H9 (cell line): ENCODE measurements around the gene GPR146. TPM values are rescaled to one million over a fixed set of nuclear protein-coding genes. Genes with fewer than 3 reads are reported as not detected.

Source experiments
- DNase-seq: peaks from one replicate; pipeline ENCODE4 v3.0.0-alpha.2; 2017
- H2AFZ ChIP-seq: one replicate; pipeline ENCODE4 v1.6.1; 2013; ENCODE audit warnings: mild to moderate bottlenecking, low read length, control low read depth, moderate library complexity
- H2AK5ac ChIP-seq: 2 replicates; pipeline ENCODE4 v1.6.1; 2013; ENCODE audit warnings: low read length, control low read depth, mixed read lengths; ENCODE audit not compliant: insufficient read length
- H2BK120ac ChIP-seq: one replicate; pipeline ENCODE4 v1.6.1; 2013; ENCODE audit warnings: low read depth, mild to moderate bottlenecking, low read length, control low read depth, inconsistent platforms; ENCODE audit not compliant: poor library complexity, severe bottlenecking
- H2BK12ac ChIP-seq: 2 replicates; pipeline ENCODE4 v1.6.1; 2013; ENCODE audit warnings: low read length, control low read depth, mixed read lengths, low read depth; ENCODE audit not compliant: insufficient read length
- H2BK15ac ChIP-seq: 2 replicates; pipeline ENCODE4 v1.6.1; 2013; ENCODE audit warnings: low read depth, low read length, control low read depth
- H2BK20ac ChIP-seq: one replicate; pipeline ENCODE4 v1.6.1; 2013; ENCODE audit warnings: low read depth, mild to moderate bottlenecking, low read length, control low read depth, inconsistent platforms; ENCODE audit not compliant: poor library complexity, severe bottlenecking
- H2BK5ac ChIP-seq: 2 replicates; pipeline ENCODE4 v1.6.1; 2013; ENCODE audit warnings: low read length, control low read depth, mixed read lengths; ENCODE audit not compliant: insufficient read length
- H3K14ac ChIP-seq: 2 replicates; pipeline ENCODE4 v1.6.1; 2013; ENCODE audit warnings: low read length, control low read depth; ENCODE audit not compliant: insufficient read depth
- H3K18ac ChIP-seq: 2 replicates; pipeline ENCODE4 v1.6.1; 2013; ENCODE audit warnings: low read depth, mild to moderate bottlenecking, mixed read lengths, low read length, control low read depth; ENCODE audit not compliant: insufficient read length
- H3K23ac ChIP-seq: 2 replicates; pipeline ENCODE4 v1.6.1; 2013; ENCODE audit warnings: low read length, control low read depth, mixed read lengths, low read depth; ENCODE audit not compliant: insufficient read length
- H3K23me2 ChIP-seq: 2 replicates; pipeline ENCODE4 v1.6.1; 2013; ENCODE audit warnings: low read depth, mild to moderate bottlenecking, mixed read lengths, low read length, control low read depth; ENCODE audit not compliant: insufficient read length, poor library complexity, severe bottlenecking
- H3K27ac ChIP-seq: 2 replicates; pipeline ENCODE4 v1.5.1; 2013; ENCODE audit warnings: low read length, control low read depth, mixed read lengths, low read depth; ENCODE audit not compliant: insufficient read length
- H3K27me3 ChIP-seq: 2 replicates; pipeline ENCODE4 v1.6.1; 2013; ENCODE audit warnings: low read length, control low read depth, inconsistent platforms; ENCODE audit not compliant: insufficient read depth
- H3K4ac ChIP-seq: 2 replicates; pipeline ENCODE4 v1.6.1; 2013; ENCODE audit warnings: low read depth, mild to moderate bottlenecking, control low read depth, inconsistent platforms, low read length, moderate library complexity
- H3K4me1 ChIP-seq: 2 replicates; pipeline ENCODE4 v1.6.1; 2013; ENCODE audit warnings: low read length, control low read depth, inconsistent platforms; ENCODE audit not compliant: insufficient read depth
- H3K4me2 ChIP-seq: 2 replicates; pipeline ENCODE4 v1.6.1; 2013; ENCODE audit warnings: low read length, control low read depth, mixed read lengths; ENCODE audit not compliant: insufficient read length, insufficient read depth
- H3K56ac ChIP-seq: 2 replicates; pipeline ENCODE4 v1.6.1; 2013; ENCODE audit warnings: low read depth, mild to moderate bottlenecking, mixed read lengths, low read length, control low read depth; ENCODE audit not compliant: insufficient read length
- H3K79me1 ChIP-seq: 2 replicates; pipeline ENCODE4 v1.6.1; 2013; ENCODE audit warnings: low read depth, mild to moderate bottlenecking, moderate library complexity, low read length, control low read depth, inconsistent platforms; ENCODE audit not compliant: insufficient read depth, poor library complexity, severe bottlenecking
- H3K79me2 ChIP-seq: 2 replicates; pipeline ENCODE4 v1.6.1; 2013; ENCODE audit warnings: low read length, control low read depth, inconsistent platforms; ENCODE audit not compliant: insufficient read depth
- H3K9ac ChIP-seq: 2 replicates; pipeline ENCODE4 v1.6.1; 2013; ENCODE audit warnings: low read length, control low read depth, mixed read lengths; ENCODE audit not compliant: insufficient read length; ENCODE audit errors: extremely low read depth
- H3K9me3 ChIP-seq: one replicate; pipeline ENCODE4 v1.6.1; 2013; ENCODE audit warnings: low read depth, low read length, inconsistent platforms; ENCODE audit not compliant: control insufficient read depth
- H3T11ph ChIP-seq: one replicate; pipeline ENCODE4 v1.6.1; 2013; ENCODE audit warnings: mild to moderate bottlenecking, low read length, control low read depth, inconsistent platforms
- H4K20me1 ChIP-seq: one replicate; pipeline ENCODE4 v1.6.1; 2013; ENCODE audit not compliant: control insufficient read depth, insufficient read length, insufficient read depth
- H4K5ac ChIP-seq: 2 replicates; pipeline ENCODE4 v1.6.1; 2013; ENCODE audit warnings: low read depth, mild to moderate bottlenecking, mixed read lengths, low read length, control low read depth; ENCODE audit not compliant: insufficient read length
- H4K8ac ChIP-seq: replicated peaks from 2 replicates; pipeline ENCODE4 v1.6.1; 2013; ENCODE audit warnings: low read length, control low read depth, mixed read lengths, low read depth; ENCODE audit not compliant: insufficient read length
- H4K91ac ChIP-seq: 2 replicates; pipeline ENCODE4 v1.6.1; 2013; ENCODE audit warnings: low read depth, mild to moderate bottlenecking, moderate library complexity, mixed read lengths, low read length, control low read depth; ENCODE audit not compliant: insufficient read length
- H3K27ac Mint-ChIP-seq, 3 experiments: 2 replicates in 2 of 3; 3 replicates in 1 of 3; pipeline ENCODE4 v1.8.0; 2020 to 2021; ENCODE audit warnings: mixed read lengths in 3 of 3, mild to moderate bottlenecking in 1 of 3, moderate library complexity in 1 of 3
- H3K27me3 Mint-ChIP-seq: 2 replicates; pipeline ENCODE4 v1.8.0; 2021; ENCODE audit warnings: low read depth, mild to moderate bottlenecking, moderate library complexity, mixed read lengths
- H3K36me3 Mint-ChIP-seq, 3 experiments: 2 replicates in 2 of 3; 3 replicates in 1 of 3; pipeline ENCODE4 v1.8.0; 2020 to 2021; ENCODE audit warnings: low read depth in 3 of 3, mixed read lengths in 3 of 3; ENCODE audit not compliant: insufficient read depth in 1 of 3
- H3K4me1 Mint-ChIP-seq, 2 experiments: 2 replicates each; pipeline ENCODE4 v1.8.0; 2020; ENCODE audit warnings: mixed read lengths in 2 of 2
- H3K4me3 Mint-ChIP-seq, 2 experiments: 2 replicates in 1 of 2; 3 replicates in 1 of 2; pipeline ENCODE4 v1.8.0; 2020 to 2021; ENCODE audit warnings: mild to moderate bottlenecking in 2 of 2, mixed read lengths in 2 of 2, moderate library complexity in 1 of 2
- H3K9me3 Mint-ChIP-seq, 2 experiments: 2 replicates in 1 of 2; 3 replicates in 1 of 2; pipeline ENCODE4 v1.8.0; 2020; ENCODE audit warnings: mild to moderate bottlenecking in 2 of 2, mixed read lengths in 2 of 2, moderate library complexity in 1 of 2
- CTCF ChIP-seq: fragments of 200-600 bp; sonication (generic); conservative IDR thresholded peaks from 3 replicates; pipeline ENCODE4 v1.8.0; 2021; ENCODE audit warnings: antibody characterized with exemption, mild to moderate bottlenecking
- WGBS: extraction: QIAGEN DNeasy Blood & Tissue Kit; methylation state at CpG from one replicate; pipeline ENCODE4 v1.1.7; 2013; ENCODE audit warnings: missing lambda C conversion rate, low lambda C conversion rate, mixed read lengths; ENCODE audit not compliant: insufficient read length; ENCODE audit errors: extremely low coverage; 5-methylcytosine and 5-hydroxymethylcytosine counted together
- total RNA-seq: library from RNA; stranded (reverse); gene quantifications from 2 replicates; pipeline ENCODE4 v1.2.1, GENCODE V29; 2021

GPR146 gene
- total RNA-seq, 1 experiment from 2014 or later, result 1.4 TPM

- Mint-ChIP-seq H3K27me3 (no peaks in the 10 kb centered on the region), H3K27ac (peak overlapping the region in 1 of 3 experiments; percentile 83; a peak in 2 of 7 replicates), H3K4me1 (peaks cover 3 to 14% of the 10 kb centered on the region in 2 experiments), H3K9me3 (no peaks in the 10 kb centered on the region), H3K36me3 (no peaks in the 10 kb centered on the region), H3K4me3 (no peak overlapping the region)
- Histone ChIP-seq H4K91ac (no peak overlapping the region), H3K4me1 (no peaks in the 10 kb centered on the region), H2BK120ac (no peak overlapping the region), H3K23me2 (no peaks in the 10 kb centered on the region), H4K5ac (no peak overlapping the region), H2BK15ac (no peak overlapping the region), H3K56ac (no peak overlapping the region), H3K23ac (no peak overlapping the region), H3T11ph (no peak overlapping the region), H2BK5ac (no peak overlapping the region), H2AK5ac (no peak overlapping the region), H3K79me1 (no peaks in the 10 kb centered on the region), H2AFZ (no peak overlapping the region), H3K18ac (no peak overlapping the region), H3K9ac (no peak overlapping the region), H3K79me2 (no peaks in the 10 kb centered on the region), H3K9me3 (no peaks in the 10 kb centered on the region), H3K27me3 (no peaks in the 10 kb centered on the region), H4K20me1 (no peaks in the 10 kb centered on the region), H3K4ac (no peak overlapping the region), H3K27ac (no peak overlapping the region), H4K8ac (no peak overlapping the region), H3K14ac (no peak overlapping the region), H3K4me2 (no peak overlapping the region), H2BK12ac (no peak overlapping the region), H2BK20ac (no peak overlapping the region)
- no peak for DNase-seq
- WGBS, result no CpG with 5 or more reads among the region's 27 CpGs
- TF ChIP-seq CTCF, result no peak
These were observed 32.1 kb downstream of the GPR146 start for GRCh38 chr7:1076184-1077072.
